ENCODE results near the gene F2RL1. TPM values are rescaled to one million over a fixed set of nuclear protein-coding genes. Genes with fewer than 3 reads are reported as not detected.
"Not testable (repeated sequence)": the region's sequence is repeated elsewhere in the genome, so short reads cannot be mapped to it uniquely, and the experiment has no call there.

The F2RL1 gene
- total and polyA plus RNA-seq, 2 of the 13 experiments (the other 11 are each of a cell fraction or from before 2014, with no cell fraction given), result 9.9 to 23.0 TPM

- TF ChIP-seq RNF219 (CRISPR knock-in tag; IDR thresholded peaks at IDR 0.05), result no peak
- no peak for TF ChIP-seq TAF15 (IDR thresholded peaks at IDR 0.05; ENCODE audit: low read depth, low read length, poor library complexity, severe bottlenecking)
- peak; percentile 71; the same call in 1 of the 2 replicates for TF ChIP-seq KMT2B (CRISPR knock-in tag; IDR thresholded peaks at IDR 0.05)
- peak; percentile 40; the same call in 1 of the 2 replicates for TF ChIP-seq PRDM15 (CRISPR knock-in tag; IDR thresholded peaks at IDR 0.05)
- TF ChIP-seq JUN (CRISPR knock-in tag; IDR thresholded peaks at IDR 0.05), result no peak
- no peak for TF ChIP-seq FOXA1 (IDR thresholded peaks at IDR 0.05)
- no peak for TF ChIP-seq FOXA1 (CRISPR knock-in tag; IDR thresholded peaks at IDR 0.05)
Observed at GRCh38 chr5:76818844-76819831, at the start of gene F2RL1 (continued).

DNA sequence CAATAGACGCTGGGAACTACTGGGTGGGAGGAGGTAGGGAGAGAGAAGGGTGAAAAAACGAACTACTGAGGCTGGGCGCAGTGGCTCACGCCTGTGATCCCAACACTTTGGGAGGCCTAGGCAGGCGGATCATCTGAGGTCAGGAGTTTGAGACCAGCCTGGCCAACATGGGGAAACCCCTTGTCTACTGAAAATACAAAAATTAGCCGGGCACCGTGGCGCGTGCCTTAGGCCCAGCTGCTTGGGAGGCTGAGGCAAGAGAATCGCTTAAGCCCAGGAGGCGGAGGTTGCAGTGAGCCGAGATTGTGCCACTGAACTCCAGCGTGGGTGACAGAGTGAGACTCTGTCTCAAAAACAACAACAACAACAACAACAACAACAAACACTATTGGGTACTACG, 47.8 kb upstream of the F2RL1 start:
- intact Hi-C loops (cut with micrococcal nuclease; ENCODE audit: unreplicated experiment); H3K27me3 ChIP-seq (ENCODE audit: control insufficient read depth in 1 of 2, insufficient read depth in 2 of 2, low read length in 2 of 2); H3K79me2 ChIP-seq (ENCODE audit: insufficient read depth, low read length); FAIRE-seq; CTCF ChIA-PET (ENCODE audit: low intra/inter-chr PET ratio, low total read pairs); H3K27ac ChIP-seq (ENCODE audit: extremely low read length, insufficient read depth, low read length); H3K9ac ChIP-seq (ENCODE audit: insufficient read depth, low read depth, low read length); BruUV-seq (replicated peaks); H3K9me3 ChIP-seq (ENCODE audit: low read length); H3K36me3 ChIP-seq (replicated peaks in 1 of 2; ENCODE audit: control insufficient read depth in 1 of 2, insufficient read depth in 2 of 2, low read length in 2 of 2); H3K4me3 ChIP-seq (replicated peaks in 1 of 3; ENCODE audit: insufficient read depth in 1 of 3, low read depth in 2 of 3, low read length in 3 of 3); H3K4me2 ChIP-seq (ENCODE audit: low read depth, low read length); in situ Hi-C loops (cut with HindIII; ENCODE audit: extremely low pct_ligation_motif_present, low pct_unique_long_range_greater_than_20kb); DNase-seq (ENCODE audit: low spot score); ATAC-seq; POLR2A ChIA-PET; H2AFZ ChIP-seq (ENCODE audit: low read length); H4K20me1 ChIP-seq (ENCODE audit: insufficient read depth, low read length): not testable (repeated sequence)
- 71% methylated on average over 14 of the region's 14 CpGs for WGBS (ENCODE audit: low lambda C conversion rate)
- peaks cover 15% of the 10 kb centered on the region; the same call in 1 of the 2 replicates for H3K4me1 ChIP-seq (ENCODE audit: insufficient read depth, low read length)

Data from HepG2 (cell line).